ENCODE data around the gene CBLN1.
A peak's percentile ranks its signal among the peaks of the same experiment; 100 is the strongest.

CBLN1 gene

GRCh38 chr16:49281480-49281842, at the start of gene CBLN1:
CBLN1 (minus strand) TSS chr16:49281838; CDS start chr16:49281465, 373 bp downstream.
- DNase-seq = no peak

GRCh38 chr16:49330562-49331201, 49.0 kb upstream of the CBLN1 start:
- DNase-seq = no peak

GRCh38 chr16:49328325-49328724, 46.7 kb upstream of the CBLN1 start:
- DNase-seq = no peak

- DNase-seq = no peak
Observed at GRCh38 chr16:49327466-49327865, 45.8 kb upstream of the CBLN1 start.

- DNase-seq = no peak
Observed at GRCh38 chr16:49324703-49325102, 43.1 kb upstream of the CBLN1 start.

GRCh38 chr16:49315602-49316001, 34.0 kb upstream of the CBLN1 start:
- DNase-seq = no peak

- DNase-seq = no peak
Observed at GRCh38 chr16:49312389-49312985, 30.8 kb upstream of the CBLN1 start.

GRCh38 chr16:49311823-49312222, 30.2 kb upstream of the CBLN1 start:
- no peak for DNase-seq

GRCh38 chr16:49307176-49307575, 25.5 kb upstream of the CBLN1 start:
- no peak for DNase-seq

- no peak for DNase-seq
Observed at GRCh38 chr16:49305406-49305805, 23.8 kb upstream of the CBLN1 start.

- DNase-seq = no peak
Observed at GRCh38 chr16:49292413-49292812, 10.8 kb upstream of the CBLN1 start.

GRCh38 chr16:49287572-49287971, 5.9 kb upstream of the CBLN1 start:
- no peak for DNase-seq

- no peak for DNase-seq
Observed at GRCh38 chr16:49284962-49285361, 3.3 kb upstream of the CBLN1 start.

GRCh38 chr16:49283376-49284049, 1.9 kb upstream of the CBLN1 start:
- DNase-seq = no peak

GRCh38 chr16:49282690-49283375, 1.2 kb upstream of the CBLN1 start:
- no peak for DNase-seq

GRCh38 chr16:49281843-49282642, 405 bp upstream of the CBLN1 start:
- DNase-seq = peak; percentile 50

- DNase-seq = no peak
Observed at GRCh38 chr16:49280841-49281371, 732 bp downstream of the CBLN1 start.

GRCh38 chr16:49280105-49280741, 1.4 kb downstream of the CBLN1 start:
- no peak for DNase-seq

GRCh38 chr16:49278944-49279725, 2.5 kb downstream of the CBLN1 start:
- no peak for DNase-seq

- no peak for DNase-seq
Observed at GRCh38 chr16:49278567-49278827, 3.1 kb downstream of the CBLN1 start.

- DNase-seq = no peak
Observed at GRCh38 chr16:49277766-49278566, 3.7 kb downstream of the CBLN1 start.

All from stimulated activated CD4-positive, alpha-beta T cell treated with anti-CD3 and anti-CD28 coated beads, Interleukin-12 subunit alpha, Interleukin-12 subunit beta, amount 100 ng/mL, for 4 hours (primary cell).